ENCODE results near the gene P2RY8.

Gene P2RY8

DNA sequence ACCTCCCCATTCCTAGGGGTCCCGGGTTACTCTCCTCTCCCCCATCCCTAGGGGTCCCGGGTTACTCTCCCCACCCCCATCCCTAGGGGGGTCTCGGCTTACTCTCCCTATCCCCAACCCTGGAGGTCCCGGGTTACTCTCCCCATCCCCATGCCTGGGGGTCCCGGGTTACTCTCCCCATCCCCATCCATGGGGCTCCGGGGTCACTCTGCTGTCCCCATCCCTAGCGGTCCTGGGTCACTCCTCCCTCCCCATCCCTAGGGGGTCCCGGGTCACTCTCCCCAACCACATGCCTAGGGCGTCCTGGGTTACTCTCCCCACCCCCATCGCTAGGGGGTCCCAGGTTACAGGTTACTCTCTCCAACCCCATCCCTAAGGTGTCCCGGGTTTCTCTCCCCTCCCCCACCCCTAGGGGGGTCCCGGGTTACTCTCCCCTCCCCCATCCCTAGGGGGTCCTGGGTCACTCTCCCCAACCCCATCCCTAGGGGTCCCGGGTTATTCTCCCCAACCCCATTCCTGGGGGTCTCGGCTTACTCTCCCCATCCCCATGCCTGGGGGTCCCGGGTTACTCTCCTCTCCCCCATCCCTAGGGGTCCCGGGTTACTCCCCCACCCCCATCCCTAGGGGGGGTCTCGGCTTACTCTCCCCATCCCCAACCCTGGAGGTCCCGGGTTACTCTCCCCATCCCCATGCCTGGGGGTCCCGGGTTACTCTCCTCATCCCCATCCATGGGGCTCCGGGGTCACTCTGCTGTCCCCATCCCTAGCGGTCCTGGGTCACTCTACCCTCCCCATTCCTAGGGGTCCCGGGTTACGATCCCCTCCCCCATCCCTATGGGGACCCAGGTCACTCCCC, 85.1 kb downstream of the P2RY8 start:
- TF ChIP-seq POLR2AphosphoS5 (IDR thresholded peaks at IDR 0.05; ENCODE audit: low read depth, low read length) = no peak
- TF ChIP-seq, protein P1, sequence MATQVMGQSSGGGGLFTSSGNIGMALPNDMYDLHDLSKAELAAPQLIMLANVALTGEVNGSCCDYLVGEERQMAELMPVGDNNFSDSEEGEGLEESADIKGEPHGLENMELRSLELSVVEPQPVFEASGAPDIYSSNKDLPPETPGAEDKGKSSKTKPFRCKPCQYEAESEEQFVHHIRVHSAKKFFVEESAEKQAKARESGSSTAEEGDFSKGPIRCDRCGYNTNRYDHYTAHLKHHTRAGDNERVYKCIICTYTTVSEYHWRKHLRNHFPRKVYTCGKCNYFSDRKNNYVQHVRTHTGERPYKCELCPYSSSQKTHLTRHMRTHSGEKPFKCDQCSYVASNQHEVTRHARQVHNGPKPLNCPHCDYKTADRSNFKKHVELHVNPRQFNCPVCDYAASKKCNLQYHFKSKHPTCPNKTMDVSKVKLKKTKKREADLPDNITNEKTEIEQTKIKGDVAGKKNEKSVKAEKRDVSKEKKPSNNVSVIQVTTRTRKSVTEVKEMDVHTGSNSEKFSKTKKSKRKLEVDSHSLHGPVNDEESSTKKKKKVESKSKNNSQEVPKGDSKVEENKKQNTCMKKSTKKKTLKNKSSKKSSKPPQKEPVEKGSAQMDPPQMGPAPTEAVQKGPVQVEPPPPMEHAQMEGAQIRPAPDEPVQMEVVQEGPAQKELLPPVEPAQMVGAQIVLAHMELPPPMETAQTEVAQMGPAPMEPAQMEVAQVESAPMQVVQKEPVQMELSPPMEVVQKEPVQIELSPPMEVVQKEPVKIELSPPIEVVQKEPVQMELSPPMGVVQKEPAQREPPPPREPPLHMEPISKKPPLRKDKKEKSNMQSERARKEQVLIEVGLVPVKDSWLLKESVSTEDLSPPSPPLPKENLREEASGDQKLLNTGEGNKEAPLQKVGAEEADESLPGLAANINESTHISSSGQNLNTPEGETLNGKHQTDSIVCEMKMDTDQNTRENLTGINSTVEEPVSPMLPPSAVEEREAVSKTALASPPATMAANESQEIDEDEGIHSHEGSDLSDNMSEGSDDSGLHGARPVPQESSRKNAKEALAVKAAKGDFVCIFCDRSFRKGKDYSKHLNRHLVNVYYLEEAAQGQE (IDR thresholded peaks at IDR 0.05; ENCODE audit: insufficient read depth in 1 of 2, low read depth in 2 of 2, low read length in 2 of 2) = no peak
- TF ChIP-seq FOXP2 (optimal IDR thresholded peaks at IDR 0.05; ENCODE audit: borderline replicate concordance, extremely low read depth, extremely low read length, insufficient read depth) = no peak
- TF ChIP-seq TAF1 (IDR thresholded peaks at IDR 0.05; ENCODE audit: borderline replicate concordance, insufficient read depth, low read length) = no peak
- TF ChIP-seq SIN3A (IDR thresholded peaks at IDR 0.05; ENCODE audit: borderline replicate concordance, insufficient read depth, low read length) = no peak

DNA sequence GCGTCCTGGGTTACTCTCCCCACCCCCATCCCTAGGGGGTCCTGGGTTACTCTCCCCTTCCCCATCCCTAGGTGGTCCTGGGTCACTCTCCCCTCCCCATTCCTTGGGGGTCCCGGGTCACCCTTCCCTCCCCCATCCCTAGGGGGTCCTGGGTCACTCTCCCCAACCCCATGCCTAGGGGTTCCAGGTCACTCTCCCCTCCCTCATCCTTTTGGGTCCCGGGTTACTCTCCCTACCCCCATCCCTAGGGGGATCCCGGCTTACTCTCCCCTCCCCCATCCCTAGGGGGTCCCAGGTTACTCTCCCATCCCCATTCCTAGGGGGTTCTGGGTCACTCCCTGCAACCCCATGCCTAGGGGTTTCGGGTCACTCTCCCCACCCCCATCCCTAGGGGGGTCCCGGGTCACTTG, 85.7 kb downstream of the P2RY8 start:
- TF ChIP-seq TAF1 (IDR thresholded peaks at IDR 0.05; ENCODE audit: borderline replicate concordance, insufficient read depth, low read length) (no peak), POLR2AphosphoS5 (IDR thresholded peaks at IDR 0.05; ENCODE audit: low read depth, low read length) (no peak), FOXP2 (optimal IDR thresholded peaks at IDR 0.05; ENCODE audit: borderline replicate concordance, extremely low read depth, extremely low read length, insufficient read depth) (no peak), SIN3A (IDR thresholded peaks at IDR 0.05; ENCODE audit: borderline replicate concordance, insufficient read depth, low read length) (no peak)
- TF ChIP-seq, protein P1 (IDR thresholded peaks at IDR 0.05; ENCODE audit: insufficient read depth in 1 of 2, low read depth in 2 of 2, low read length in 2 of 2) = no peak

DNA sequence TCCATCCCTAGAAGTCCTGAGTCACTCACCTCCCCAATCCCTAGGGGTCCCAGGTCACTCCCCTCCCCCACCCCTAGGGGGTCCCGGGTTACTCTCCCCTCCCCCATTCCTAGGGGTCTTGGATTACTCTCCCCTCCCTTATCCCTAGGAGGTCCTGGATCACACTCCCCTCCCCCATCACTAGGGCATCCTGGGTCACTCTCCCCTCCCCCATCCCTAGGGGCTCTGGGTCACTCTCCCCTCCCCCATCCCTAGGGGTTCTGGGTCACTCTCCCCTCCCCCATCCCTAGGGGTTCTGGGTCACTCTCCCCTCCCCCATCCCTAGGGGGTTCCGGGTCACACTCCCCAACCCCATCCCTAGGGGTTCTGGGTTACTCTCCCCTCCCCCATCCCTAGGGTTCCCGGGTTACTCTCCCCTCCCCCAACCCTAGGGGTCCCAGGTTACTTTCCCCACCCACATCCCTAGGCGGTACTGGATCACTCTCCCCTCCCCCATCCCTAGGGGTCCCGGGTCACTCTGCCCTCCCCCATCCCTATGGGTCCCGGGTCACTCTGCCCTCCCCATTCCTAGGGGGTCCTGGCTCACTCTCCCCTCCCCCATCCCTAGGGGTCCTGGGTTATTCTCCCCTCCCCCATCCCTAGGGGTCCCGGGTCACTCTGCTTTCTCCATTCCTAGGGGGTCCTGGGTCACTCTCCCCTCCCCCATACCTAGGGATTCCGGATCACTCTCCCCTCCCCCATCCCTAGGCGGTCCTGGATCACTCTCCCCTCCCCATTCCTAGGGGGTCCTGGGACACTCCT, 86.4 kb downstream of the P2RY8 start:
- no peak for TF ChIP-seq TAF1 (IDR thresholded peaks at IDR 0.05; ENCODE audit: borderline replicate concordance, insufficient read depth, low read length)
- no peak for TF ChIP-seq SIN3A (IDR thresholded peaks at IDR 0.05; ENCODE audit: borderline replicate concordance, insufficient read depth, low read length)
- TF ChIP-seq POLR2AphosphoS5 (IDR thresholded peaks at IDR 0.05; ENCODE audit: low read depth, low read length) = no peak
- no peak for TF ChIP-seq FOXP2 (optimal IDR thresholded peaks at IDR 0.05; ENCODE audit: borderline replicate concordance, extremely low read depth, extremely low read length, insufficient read depth)
- TF ChIP-seq, protein P1 (IDR thresholded peaks at IDR 0.05; ENCODE audit: insufficient read depth in 1 of 2, low read depth in 2 of 2, low read length in 2 of 2) = no peak

DNA sequence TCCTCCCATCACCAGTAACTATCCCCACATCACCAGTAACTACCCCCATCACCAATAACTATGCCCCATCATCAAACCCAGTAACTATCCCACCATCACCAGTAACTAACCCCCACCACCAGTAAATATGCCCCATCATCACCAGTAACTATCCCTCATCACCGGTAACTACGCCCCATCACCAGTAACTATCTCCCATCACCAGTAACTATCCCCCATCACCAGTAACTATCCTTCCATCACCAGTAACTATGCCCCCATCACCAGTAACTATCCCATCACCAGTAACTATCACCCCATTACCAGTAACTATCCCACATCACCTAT, 87.2 kb downstream of the P2RY8 start:
- TF ChIP-seq, protein P1 (IDR thresholded peaks at IDR 0.05; ENCODE audit: insufficient read depth in 1 of 2, low read depth in 2 of 2, low read length in 2 of 2) = no peak
- no peak for TF ChIP-seq POLR2AphosphoS5 (IDR thresholded peaks at IDR 0.05; ENCODE audit: low read depth, low read length)
- no peak for TF ChIP-seq FOXP2 (optimal IDR thresholded peaks at IDR 0.05; ENCODE audit: borderline replicate concordance, extremely low read depth, extremely low read length, insufficient read depth)
- no peak for TF ChIP-seq SIN3A (IDR thresholded peaks at IDR 0.05; ENCODE audit: borderline replicate concordance, insufficient read depth, low read length)
- TF ChIP-seq TAF1 (IDR thresholded peaks at IDR 0.05; ENCODE audit: borderline replicate concordance, insufficient read depth, low read length) = no peak
